ENCODE data around the gene COPZ2.

The COPZ2 gene

DNA sequence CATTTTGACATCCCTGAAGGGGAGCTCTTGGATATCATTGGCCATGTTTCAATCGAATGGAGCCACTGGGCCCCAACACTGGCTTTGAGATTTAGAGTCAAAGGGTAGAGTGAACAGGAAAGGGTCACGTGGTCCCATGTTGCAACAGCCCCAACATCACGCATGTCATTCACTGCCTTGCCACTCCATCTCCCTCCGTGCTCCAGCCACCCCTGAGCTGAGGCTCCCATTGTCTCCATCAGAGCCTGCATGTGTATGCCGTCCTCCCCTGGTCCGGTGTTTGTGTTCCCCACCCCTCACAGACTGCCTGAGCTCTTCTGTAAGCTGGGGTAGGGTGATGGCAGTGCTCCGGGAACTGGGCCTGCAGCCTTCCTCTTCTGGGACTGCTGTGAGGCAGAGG is 22.7 kb upstream of the COPZ2 start:
- ATAC-seq (ENCODE audit: insufficient read depth, low read depth) (no peak), DNase-seq (no peak)
- Histone ChIP-seq H3K4me3 (ENCODE audit: low read depth in 1 of 2, low read length in 2 of 2) (no peak overlapping the region), H2AFZ (ENCODE audit: low read depth, low read length) (no peak overlapping the region), H3K79me2 (ENCODE audit: insufficient read depth, low read length) (peaks cover 41% of the 10 kb centered on the region), H4K20me1 (ENCODE audit: insufficient read depth, low read length) (peaks cover 77% of the 10 kb centered on the region), H3K9ac (ENCODE audit: low read depth, low read length) (no peak overlapping the region), H3K4me2 (ENCODE audit: insufficient read depth, low read length) (no peak overlapping the region), H3K4me1 (ENCODE audit: insufficient read depth, low read length) (peaks cover 4% of the 10 kb centered on the region; the same call in 1 of the 2 replicates), H3K36me3 (ENCODE audit: insufficient read depth, low read length) (peaks cover 94% of the 10 kb centered on the region), H3K9me3 (ENCODE audit: insufficient read depth, low read length, severe bottlenecking) (no peaks in the 10 kb centered on the region), H3K27ac (ENCODE audit: low read length) (no peak overlapping the region), H3K27me3 (ENCODE audit: insufficient read depth, low read length, poor library complexity) (no peaks in the 10 kb centered on the region)
- no peak for TF ChIP-seq EZH2 (IDR thresholded peaks at IDR 0.05; ENCODE audit: borderline replicate concordance, low read depth, low read length, severe bottlenecking)
- TF ChIP-seq, protein P1, sequence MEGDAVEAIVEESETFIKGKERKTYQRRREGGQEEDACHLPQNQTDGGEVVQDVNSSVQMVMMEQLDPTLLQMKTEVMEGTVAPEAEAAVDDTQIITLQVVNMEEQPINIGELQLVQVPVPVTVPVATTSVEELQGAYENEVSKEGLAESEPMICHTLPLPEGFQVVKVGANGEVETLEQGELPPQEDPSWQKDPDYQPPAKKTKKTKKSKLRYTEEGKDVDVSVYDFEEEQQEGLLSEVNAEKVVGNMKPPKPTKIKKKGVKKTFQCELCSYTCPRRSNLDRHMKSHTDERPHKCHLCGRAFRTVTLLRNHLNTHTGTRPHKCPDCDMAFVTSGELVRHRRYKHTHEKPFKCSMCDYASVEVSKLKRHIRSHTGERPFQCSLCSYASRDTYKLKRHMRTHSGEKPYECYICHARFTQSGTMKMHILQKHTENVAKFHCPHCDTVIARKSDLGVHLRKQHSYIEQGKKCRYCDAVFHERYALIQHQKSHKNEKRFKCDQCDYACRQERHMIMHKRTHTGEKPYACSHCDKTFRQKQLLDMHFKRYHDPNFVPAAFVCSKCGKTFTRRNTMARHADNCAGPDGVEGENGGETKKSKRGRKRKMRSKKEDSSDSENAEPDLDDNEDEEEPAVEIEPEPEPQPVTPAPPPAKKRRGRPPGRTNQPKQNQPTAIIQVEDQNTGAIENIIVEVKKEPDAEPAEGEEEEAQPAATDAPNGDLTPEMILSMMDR (IDR thresholded peaks at IDR 0.05; ENCODE audit: borderline replicate concordance, extremely low read depth, low read length, poor library complexity, severe bottlenecking): no peak

DNA sequence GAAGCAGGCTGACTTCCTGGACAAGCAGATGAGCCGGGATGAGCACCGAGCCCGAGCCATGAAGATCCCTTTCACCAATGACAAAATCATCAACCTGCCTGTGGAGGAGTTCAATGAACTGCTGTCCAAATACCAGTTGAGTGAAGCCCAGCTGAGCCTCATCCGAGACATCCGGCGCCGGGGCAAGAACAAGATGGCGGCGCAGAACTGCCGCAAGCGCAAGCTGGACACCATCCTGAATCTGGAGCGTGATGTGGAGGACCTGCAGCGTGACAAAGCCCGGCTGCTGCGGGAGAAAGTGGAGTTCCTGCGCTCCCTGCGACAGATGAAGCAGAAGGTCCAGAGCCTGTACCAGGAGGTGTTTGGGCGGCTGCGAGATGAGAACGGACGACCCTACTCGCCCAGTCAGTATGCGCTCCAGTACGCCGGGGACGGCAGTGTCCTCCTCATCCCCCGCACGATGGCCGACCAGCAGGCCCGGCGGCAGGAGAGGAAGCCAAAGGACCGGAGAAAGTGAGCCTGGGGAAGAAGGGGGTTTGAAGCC is 21.6 kb upstream of the COPZ2 start:
- Histone ChIP-seq H3K36me3 (ENCODE audit: insufficient read depth, low read length) (peaks cover 94% of the 10 kb centered on the region), H2AFZ (ENCODE audit: low read depth, low read length) (no peak overlapping the region), H3K4me3 (ENCODE audit: low read depth in 1 of 2, low read length in 2 of 2) (no peak overlapping the region), H3K9ac (ENCODE audit: low read depth, low read length) (no peak overlapping the region), H3K9me3 (ENCODE audit: insufficient read depth, low read length, severe bottlenecking) (no peaks in the 10 kb centered on the region), H3K4me2 (ENCODE audit: insufficient read depth, low read length) (no peak overlapping the region), H3K27me3 (ENCODE audit: insufficient read depth, low read length, poor library complexity) (no peaks in the 10 kb centered on the region), H3K27ac (ENCODE audit: low read length) (no peak overlapping the region), H3K4me1 (ENCODE audit: insufficient read depth, low read length) (peaks cover 13% of the 10 kb centered on the region), H4K20me1 (ENCODE audit: insufficient read depth, low read length) (peaks cover 81% of the 10 kb centered on the region), H3K79me2 (ENCODE audit: insufficient read depth, low read length) (peaks cover 51% of the 10 kb centered on the region)
- DNase-seq: no peak
- TF ChIP-seq, protein P1 (IDR thresholded peaks at IDR 0.05; ENCODE audit: borderline replicate concordance, extremely low read depth, low read length, poor library complexity, severe bottlenecking): no peak
- no peak for TF ChIP-seq EZH2 (IDR thresholded peaks at IDR 0.05; ENCODE audit: borderline replicate concordance, low read depth, low read length, severe bottlenecking)
- no peak for ATAC-seq (ENCODE audit: insufficient read depth, low read depth)

DNA sequence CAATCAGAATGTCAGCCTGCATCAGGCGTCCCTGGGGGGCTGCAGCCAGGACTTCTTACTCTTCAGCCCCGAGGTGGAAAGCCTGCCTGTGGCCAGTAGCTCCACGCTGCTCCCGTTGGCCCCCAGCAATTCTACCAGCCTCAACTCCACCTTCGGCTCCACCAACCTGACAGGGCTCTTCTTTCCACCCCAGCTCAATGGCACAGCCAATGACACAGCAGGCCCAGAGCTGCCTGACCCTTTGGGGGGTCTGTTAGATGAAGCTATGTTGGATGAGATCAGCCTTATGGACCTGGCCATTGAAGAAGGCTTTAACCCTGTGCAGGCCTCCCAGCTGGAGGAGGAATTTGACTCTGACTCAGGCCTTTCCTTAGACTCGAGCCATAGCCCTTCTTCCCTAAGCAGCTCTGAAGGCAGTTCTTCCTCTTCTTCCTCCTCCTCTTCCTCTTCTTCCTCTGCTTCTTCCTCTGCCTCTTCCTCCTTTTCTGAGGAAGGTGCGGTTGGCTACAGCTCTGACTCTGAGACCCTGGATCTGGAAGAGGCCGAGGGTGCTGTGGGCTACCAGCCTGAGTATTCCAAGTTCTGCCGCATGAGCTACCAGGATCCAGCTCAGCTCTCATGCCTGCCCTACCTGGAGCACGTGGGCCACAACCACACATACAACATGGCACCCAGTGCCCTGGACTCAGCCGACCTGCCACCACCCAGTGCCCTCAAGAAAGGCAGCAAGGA is 21.0 kb upstream of the COPZ2 start:
- no peaks in the 10 kb centered on the region for H3K9me3 ChIP-seq (ENCODE audit: insufficient read depth, low read length, severe bottlenecking)
- no peak overlapping the region for H3K27ac ChIP-seq (ENCODE audit: low read length)
- DNase-seq (no peak), ATAC-seq (ENCODE audit: insufficient read depth, low read depth) (no peak)
- H3K4me3 ChIP-seq (ENCODE audit: low read depth in 1 of 2, low read length in 2 of 2): no peak overlapping the region
- H2AFZ ChIP-seq (ENCODE audit: low read depth, low read length): no peak overlapping the region
- H3K4me1 ChIP-seq (ENCODE audit: insufficient read depth, low read length): peaks cover 19% of the 10 kb centered on the region
- H3K36me3 ChIP-seq (ENCODE audit: insufficient read depth, low read length): peaks cover 96% of the 10 kb centered on the region
- H3K4me2 ChIP-seq (ENCODE audit: insufficient read depth, low read length): no peak overlapping the region
- TF ChIP-seq EZH2 (IDR thresholded peaks at IDR 0.05; ENCODE audit: borderline replicate concordance, low read depth, low read length, severe bottlenecking): no peak
- TF ChIP-seq, protein P1 (IDR thresholded peaks at IDR 0.05; ENCODE audit: borderline replicate concordance, extremely low read depth, low read length, poor library complexity, severe bottlenecking): no peak
- peaks cover 84% of the 10 kb centered on the region for H4K20me1 ChIP-seq (ENCODE audit: insufficient read depth, low read length)
- H3K9ac ChIP-seq (ENCODE audit: low read depth, low read length): no peak overlapping the region
- H3K79me2 ChIP-seq (ENCODE audit: insufficient read depth, low read length): peaks cover 58% of the 10 kb centered on the region
- no peaks in the 10 kb centered on the region for H3K27me3 ChIP-seq (ENCODE audit: insufficient read depth, low read length, poor library complexity)

Data from DND-41 (cell line).